ENCODE data around the gene PRR12.

PRR12 gene, protein sequence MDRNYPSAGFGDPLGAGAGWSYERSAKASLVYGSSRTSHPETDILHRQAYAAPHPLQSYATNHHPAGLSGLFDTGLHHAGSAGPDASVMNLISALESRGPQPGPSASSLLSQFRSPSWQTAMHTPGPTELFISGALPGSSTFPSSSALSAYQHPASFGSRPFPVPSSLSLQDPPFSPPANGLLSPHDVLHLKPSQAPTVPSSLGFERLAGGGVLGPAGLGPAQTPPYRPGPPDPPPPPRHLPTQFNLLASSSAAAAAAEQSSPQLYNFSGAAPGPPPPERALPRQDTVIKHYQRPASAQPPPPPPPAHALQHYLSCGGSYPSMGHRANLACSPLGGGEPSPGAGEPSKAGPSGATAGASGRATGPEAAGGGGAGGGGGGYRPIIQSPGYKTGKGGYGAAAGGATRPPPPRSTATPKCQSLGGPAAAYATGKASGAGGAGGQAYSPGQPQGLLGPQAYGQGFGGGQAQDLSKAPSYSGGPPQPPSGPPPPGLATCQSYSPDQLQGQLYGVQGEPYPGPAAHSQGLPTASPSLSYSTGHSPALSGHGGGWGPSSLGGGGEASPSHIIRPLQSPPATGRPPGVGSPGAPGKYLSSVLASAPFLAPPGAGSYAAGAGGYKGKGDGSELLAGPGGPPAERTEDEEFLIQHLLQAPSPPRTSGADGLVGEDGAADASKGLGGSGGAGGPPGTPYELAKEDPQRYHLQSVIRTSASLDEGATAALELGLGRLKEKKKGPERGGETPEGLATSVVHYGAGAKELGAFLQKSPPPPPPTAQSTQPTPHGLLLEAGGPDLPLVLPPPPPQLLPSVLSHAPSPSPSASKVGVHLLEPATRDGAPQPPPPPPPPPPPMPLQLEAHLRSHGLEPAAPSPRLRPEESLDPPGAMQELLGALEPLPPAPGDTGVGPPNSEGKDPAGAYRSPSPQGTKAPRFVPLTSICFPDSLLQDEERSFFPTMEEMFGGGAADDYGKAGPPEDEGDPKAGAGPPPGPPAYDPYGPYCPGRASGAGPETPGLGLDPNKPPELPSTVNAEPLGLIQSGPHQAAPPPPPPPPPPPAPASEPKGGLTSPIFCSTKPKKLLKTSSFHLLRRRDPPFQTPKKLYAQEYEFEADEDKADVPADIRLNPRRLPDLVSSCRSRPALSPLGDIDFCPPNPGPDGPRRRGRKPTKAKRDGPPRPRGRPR (N-terminal part only)

DNA sequence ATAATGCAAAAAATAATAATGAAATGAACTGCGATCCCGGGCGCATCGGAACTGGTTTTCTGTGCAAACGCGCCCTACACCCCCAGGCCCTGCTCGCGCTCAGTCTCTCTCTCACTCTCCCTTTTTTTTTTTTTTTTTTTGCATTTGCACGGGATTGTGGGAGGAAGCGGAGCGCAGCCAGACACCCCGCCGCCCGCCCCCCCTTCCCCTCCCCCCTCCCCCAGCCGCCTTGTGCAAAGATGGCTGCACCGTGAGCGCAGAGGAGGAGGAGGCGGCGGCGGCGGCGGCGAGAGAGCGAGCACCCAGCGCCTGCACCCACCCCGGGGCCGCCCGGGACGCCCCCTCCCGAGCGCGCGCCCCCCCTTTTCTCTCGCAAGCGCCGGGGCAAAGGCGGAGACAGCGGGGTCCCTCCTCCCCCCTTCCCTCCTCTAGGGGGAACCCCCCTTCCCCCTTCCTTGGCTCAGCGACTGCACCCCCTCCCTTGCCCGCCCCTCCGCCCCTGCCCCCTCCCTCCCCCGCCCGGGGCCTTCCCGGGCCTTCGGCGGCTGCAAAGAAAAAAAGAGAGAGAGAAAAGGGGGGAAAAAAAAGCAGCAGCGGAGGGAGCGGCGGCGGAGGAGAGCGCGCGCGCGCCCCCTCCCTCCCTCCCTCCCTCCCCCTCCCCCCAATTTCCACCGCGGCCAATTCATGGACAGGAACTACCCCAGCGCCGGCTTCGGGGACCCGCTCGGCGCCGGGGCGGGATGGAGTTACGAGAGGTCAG, at the start of gene PRR12:
Gene PRR12 (plus strand): TSS at position 212 of the 760 bp plus-strand sequence. CDS start 473 bp downstream, at position 685.
- DNase-seq (ENCODE audit: low read depth), result peak; percentile 40

DNA sequence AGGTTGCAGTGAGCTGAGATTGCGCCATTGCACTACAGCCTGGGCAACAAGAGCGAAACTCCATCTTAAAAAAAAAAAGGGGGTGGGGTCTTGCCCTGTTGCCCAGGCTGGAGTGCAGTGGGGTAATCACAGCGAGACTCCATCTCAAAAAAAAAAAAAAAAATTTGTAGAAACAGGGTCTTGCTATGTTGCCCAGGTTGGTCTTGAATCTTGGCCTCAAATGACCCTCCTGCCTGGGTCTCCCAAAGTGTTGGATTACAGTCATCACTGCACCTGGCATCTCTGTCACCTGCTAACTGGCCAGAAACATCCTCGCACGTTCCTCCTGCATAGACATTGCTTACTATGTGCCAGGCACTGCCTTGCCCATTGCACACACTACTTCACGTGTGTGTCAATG, 49.1 kb upstream of the PRR12 start:
- no peak for DNase-seq (ENCODE audit: low read depth)

DNA sequence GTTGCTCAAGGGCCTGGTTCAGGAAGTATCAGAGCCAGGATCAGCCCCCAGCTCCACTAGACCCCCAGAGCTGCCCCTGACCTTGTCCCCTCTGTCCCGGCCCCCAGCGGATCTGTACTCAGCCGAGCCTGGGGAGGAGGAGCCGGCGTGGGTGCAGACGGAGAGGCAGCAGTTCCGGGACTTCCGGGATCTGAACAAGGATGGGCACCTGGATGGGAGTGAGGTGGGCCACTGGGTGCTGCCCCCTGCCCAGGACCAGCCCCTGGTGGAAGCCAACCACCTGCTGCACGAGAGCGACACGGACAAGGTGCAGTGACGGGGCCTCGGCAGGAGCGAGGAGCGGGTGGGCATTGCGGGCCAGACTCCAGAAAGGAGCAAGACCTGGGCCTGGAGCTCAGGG, 48.5 kb upstream of the PRR12 start:
- no peak for DNase-seq (ENCODE audit: low read depth)

DNA sequence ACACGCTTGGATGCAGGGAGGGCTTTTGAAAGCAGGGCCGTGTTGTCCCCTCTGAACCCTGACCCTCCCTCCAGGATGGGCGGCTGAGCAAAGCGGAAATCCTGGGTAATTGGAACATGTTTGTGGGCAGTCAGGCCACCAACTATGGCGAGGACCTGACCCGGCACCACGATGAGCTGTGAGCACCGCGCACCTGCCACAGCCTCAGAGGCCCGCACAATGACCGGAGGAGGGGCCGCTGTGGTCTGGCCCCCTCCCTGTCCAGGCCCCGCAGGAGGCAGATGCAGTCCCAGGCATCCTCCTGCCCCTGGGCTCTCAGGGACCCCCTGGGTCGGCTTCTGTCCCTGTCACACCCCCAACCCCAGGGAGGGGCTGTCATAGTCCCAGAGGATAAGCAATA, 48.0 kb upstream of the PRR12 start:
- DNase-seq (ENCODE audit: low read depth), result no peak

DNA sequence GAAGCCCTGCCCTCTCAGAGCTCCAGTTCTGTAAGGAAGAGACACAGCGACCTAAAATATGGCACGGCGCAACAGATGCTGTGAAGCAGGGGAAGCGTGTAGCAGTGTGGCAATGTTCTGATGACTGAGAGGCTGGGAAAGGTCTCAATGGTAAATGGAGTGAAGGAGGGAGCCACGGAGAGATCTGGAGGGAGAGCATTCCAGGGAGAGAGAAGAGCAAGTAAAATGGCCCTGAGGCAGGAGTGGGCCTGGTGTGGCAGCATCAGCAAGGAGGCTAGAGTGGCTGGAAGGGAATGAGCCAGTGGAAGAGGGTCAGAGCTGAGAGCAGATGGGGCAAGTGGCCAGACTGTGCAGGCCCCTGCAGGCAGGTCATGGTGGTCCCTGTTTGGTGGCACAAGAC, 46.8 kb upstream of the PRR12 start:
- no peak for DNase-seq (ENCODE audit: low read depth)

DNA sequence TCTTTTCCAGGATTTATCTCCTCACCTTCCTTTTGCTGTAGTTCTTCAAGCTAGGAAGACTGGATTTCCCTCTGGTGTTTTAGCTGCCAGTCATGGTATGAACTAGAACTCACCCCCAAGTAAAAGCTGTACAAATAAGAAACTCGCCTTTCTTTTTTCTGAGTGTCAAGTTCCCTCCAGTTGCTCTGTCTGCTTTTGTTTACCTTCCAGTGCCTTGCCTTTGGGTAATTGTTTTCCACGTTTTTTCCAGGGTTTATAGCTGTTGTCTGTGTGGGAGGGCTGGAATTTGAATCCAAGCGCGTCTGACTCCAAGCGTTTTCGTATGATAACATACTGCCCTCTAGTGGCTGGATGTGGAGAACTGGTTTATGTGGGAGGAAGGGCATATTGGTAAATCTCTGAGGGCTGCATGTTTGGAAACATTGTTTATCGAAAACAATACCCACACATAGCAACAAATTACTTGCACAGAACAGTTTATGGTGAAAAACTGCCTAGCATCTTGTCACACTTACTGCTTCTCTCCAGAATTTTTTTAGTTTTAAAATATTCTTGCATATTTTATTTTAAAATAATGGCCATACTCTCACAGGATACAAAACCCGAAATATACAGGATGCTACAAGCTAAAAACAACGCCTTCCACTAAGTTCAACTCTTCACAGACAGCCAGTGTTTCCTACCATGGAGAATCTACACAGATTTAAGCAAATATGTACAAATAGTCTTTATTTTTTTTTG, 44.0 kb upstream of the PRR12 start:
- peak; percentile 81 for DNase-seq (ENCODE audit: low read depth)

DNA sequence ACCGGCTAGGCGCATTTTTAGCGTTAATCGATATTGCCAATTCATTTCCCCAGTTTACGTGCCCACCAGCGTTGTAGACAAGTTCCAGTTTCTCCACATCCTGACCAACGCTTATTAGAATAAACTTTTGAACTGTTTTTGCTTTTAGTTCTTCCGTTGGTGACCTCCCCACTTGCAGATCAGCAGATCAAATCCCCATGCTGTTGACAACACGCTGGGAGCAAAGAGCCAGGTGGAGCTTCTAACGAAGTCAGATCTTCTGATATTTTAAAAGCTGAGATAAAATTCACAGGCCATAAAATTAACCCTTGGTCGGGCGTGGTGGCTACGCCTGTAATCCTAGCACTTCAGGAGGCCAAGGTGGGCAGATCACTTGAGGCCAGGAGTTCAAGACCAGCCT, 41.9 kb upstream of the PRR12 start:
- no peak for DNase-seq (ENCODE audit: low read depth)

DNA sequence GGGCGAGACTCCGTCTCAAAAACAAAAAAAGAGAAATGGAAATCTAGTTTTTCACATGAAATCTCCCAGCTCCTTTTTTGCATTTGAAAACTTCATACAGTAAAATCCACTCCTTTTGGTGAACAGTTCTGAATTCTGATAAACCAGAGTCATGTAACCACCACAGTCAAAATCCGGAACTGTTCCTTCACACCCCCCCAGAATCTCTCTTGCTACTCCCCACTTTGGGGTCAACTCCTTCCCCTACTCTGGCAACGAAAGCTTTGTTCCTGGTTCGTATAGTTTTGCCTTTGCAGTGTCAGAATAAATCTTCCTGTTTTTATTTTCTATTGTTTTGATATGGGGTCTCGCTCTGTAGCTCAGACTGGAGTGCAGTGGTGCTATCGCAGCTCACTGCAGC, 39.5 kb upstream of the PRR12 start:
- no peak for DNase-seq (ENCODE audit: low read depth)

DNA sequence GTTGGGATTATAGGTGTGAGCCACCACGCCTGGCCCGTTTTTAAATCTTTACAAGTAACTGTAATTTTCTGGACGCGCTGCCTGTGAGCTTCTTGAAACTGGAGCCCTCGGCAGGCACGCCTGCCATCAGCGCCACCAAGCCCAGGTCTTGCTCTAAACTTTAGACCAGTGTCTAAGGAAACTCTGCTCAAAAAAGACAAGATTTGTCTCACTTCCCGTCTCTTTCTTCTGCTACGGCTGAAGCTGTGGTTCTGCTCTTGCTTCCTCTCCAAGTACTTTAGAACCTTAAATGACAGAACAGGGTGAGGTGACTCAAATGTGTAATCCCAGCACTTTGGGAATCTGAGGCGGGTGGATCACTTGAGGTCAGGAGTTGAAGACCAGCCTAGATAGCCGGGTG, 38.2 kb upstream of the PRR12 start:
- DNase-seq (ENCODE audit: low read depth), result no peak

DNA sequence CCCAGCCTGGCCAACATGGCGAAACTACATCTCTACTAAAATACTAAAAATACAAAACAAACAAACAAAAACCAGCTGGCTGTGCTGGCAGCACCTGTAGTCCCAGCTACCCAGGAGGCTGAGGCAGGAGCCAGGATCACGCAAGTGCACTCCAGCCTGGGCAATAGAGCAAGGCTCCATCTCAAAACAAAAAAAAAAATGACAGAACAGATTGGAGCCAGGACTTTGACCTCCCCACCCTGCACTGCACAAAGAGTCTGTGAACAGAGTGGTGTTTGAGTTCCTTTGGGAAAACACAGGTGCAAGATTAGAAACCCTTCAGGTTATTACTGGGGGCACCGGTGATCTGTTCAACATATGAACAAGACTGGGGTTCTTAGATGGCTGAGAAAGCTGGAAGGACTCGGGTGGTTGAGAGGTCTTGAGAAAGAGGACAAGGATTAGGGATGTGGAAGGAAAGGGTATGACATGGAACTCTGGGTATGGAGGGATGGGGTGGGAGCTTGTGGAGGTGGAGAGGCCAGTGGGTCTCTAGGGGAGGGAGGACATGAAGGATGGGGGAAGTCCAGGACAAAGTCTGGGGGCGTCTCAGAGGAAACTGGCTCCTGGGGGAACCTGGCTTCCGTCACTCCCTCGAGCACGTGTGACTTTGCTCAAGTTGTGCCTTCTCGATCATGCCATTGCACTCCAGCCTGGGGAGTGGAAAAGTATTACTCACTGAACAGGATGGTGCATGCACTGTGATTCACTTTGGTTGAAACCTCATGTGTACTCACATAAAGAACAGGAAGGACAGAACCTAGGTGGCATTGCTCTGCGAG, 37.3 kb upstream of the PRR12 start:
- no peak for DNase-seq (ENCODE audit: low read depth)

DNA sequence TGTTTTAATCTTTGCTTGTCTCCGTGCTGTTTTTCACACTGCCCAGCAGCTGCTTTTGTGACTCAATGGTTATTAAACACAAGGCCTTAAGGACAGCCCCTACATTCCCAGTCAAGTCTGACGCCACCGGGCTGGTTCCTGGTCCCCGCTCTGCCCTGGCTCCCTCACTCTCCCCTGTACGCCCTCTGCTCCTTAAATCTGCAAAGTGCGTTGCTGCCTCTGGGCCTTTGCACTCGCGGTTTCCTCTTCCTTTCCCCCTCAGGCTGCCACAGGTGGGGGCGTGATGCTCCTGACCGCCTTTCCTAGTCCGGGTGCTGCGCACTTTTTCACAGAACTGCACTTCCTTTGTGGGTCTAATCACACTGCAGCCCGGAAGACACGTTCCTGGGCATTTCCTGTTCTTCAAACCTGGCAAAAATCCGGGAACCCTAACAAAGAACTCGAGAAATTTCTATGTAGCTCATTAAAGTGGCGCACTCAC, 36.2 kb upstream of the PRR12 start:
- DNase-seq (ENCODE audit: low read depth), result no peak

DNA sequence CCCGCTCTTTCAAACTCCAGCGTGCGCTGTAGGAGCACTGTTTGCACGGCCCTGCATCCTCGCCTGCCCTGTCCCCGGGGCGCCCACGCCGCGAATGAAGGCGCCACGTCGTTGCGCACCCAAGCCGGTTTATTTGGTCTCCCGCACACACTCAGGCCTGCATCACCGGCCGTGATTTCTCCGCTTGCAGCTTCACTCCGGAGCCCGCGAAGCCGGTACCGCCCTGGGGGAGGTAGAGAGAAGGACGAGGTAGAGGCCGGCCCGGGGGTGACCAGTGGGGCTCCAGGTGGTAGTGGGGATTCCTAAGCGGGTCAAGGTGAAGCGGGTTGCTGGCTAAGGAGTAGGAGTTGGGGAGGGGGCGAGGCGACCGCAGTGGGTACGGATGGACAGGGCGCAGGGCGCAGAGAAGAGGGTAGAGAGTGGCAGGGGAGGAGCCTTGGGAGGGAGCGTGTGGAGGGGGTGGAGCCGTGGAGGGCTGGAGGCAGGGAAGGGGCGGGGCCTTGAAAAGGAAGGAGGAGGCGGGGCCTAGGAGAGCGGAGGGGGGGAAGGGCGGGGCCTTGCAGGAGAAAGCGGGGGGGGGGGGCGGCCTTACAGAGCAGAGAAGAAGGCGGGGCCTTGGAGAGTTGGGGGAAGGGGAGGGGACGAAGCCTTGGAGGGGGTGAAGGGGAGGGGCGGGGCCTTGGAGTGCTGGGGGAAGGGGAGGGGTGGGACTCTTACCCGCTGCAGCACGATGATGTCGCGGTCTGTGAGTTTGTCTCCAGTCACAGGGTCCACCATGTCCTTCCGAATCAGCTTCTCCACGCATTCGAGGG, 35.2 kb upstream of the PRR12 start:
- no peak for DNase-seq (ENCODE audit: low read depth)

DNA sequence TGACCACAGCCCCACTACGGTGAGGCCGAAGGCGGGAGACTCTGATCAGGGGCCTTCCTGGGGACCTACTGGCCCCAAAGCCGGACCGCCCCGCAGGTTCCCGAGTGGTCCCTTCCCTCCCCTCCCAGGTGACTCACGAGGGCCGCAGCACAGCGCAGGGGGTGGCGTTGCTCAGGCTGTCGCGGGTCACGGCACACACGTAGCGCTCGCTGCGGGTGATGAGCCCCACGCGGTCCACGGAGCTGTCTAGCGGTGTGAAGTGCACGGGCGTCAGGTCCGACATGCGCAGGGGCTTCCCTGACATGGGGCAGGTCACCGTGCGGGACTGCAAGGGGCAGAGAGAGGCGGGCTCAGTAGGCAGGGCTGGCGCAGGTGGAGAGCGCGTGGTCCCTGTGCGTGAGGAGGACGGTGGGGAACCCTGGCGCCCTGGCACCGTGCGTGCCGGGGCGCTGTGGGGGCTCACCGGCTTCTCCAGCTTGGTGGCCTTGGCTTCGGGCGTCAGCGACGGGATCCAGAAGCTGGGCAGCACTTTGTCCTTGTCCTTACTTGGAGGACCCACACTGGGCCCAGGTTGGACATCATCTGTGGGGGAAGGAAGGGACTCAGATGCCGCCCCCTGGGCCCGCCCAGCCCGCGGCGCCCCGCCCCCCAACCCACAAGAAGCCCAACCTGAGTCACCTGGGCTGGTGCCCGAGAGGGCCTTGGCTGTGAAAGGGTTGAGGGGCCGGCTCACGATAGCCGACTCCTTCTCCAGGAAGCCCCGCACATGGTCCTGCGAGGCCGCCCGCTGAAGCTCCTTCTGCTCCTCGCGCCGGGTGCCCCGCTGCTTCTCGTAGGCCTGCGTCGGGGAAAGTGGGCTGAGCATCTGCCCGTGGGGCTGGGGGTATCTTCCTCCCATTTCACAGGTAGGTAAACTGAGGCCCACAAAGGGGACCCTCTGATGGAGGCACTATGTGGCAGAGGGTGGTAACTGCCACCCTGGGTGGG, 34.3 kb upstream of the PRR12 start:
- no peak for DNase-seq (ENCODE audit: low read depth)

DNA sequence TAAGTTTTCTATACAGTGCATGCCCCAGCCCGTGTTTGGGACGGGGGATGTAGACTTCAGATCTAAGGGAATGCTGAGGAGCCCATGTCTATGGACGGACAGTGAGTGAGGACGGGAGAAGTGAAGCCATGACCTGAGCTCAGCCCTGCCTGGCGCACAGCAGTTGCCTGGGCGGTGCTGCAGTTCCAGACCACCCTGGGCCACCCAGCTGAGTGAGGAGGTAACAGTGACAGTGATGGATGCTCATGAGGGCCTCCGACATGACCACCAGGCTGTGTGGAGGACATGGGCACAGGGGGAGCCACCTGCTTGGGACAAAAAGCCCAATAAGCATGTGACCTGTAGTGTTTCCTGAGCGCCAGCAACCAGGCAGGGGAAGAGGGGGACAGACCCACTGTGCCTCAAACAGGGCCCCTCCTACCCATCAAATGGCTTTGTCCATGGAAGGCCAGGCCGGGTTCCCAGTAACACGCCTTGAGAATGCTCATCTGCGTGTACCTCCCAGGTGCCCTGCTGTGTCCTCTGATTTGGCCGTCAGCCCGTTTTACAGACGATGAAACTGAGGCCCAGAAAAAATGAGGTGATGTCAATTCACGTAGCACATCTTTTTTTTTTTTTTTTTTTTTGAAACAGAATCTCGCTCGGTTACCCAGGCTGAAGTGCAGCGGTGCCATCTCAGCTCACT, 33.2 kb upstream of the PRR12 start:
- no peak for DNase-seq (ENCODE audit: low read depth)

DNA sequence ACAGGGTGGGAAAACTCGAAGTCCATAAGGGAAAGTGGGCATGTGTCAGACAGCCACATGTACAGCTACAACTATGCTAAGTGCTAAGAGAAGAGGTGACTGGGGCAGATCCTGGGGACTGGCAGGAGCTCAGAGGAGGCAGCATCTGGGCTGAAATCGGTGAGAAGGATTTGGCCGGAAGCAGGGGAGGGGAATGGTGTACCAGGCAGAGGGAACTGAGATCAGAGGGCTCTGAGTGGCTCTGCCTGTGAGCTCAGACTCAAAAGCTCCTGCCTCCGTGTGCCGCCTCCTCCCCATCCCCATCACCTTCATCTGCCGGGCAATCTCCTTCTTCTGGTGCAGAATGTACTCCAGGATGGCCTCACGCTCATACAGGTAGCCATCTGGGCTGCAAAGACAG, 32.4 kb upstream of the PRR12 start:
- no peak for DNase-seq (ENCODE audit: low read depth)

DNA sequence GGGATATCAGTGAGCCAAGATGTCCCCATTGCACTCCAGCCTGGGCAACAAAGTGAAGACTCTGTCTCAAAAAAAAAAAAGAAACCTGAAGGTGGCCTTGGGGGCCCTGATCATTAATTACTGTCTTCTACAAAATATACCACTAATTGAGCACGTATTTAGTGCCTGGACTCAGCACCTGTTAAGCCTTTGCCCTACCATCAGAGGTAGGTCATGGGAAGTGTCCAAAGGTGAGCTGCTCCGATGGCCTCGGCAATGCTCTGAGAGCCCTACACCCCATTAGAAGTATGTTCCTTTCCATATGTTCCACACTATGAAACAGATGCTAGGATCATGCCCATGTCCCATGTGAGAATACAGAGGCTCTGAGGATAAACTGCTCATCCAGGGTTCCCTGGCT, 31.5 kb upstream of the PRR12 start:
- DNase-seq (ENCODE audit: low read depth), result no peak

DNA sequence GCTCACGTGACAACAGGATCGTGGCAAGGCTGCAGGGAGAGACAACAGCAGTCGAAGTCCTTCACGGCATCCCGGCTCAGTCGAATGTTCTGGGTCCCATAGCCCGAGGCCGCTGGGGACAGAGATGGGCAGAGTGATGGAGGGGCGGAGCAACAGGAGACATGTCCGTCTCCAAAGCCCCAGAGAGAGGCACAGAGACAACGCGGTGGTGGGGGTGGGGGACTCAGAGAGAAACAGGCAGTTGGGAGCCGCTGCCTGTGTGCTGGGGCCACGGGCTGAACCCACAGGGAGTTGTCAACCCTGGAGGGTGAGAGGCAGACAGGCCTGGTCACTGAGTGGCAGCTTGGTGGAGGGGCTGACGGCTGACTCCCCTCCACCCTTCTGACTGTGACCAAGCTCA, 31.1 kb upstream of the PRR12 start:
- DNase-seq (ENCODE audit: low read depth), result no peak

Data from HS-27A (cell line).